Transverse colon (tissue), 4 donors: Measurements from ENCODE around the gene ADK. TPM values are rescaled to one million over a fixed set of nuclear protein-coding genes. Genes with fewer than 3 reads are reported as not detected.

Experiments
- DNase-seq: peaks from one replicate; pipeline ENCODE4 v3.0.0-alpha.2; 2019
- H3K27ac ChIP-seq, 4 donors: fragments of 200-600 bp; sonication (generic); 2 replicates each; pipeline ENCODE4 v1.5.1; 2016 to 2018; ENCODE audit warnings: inconsistent platforms in 4 of 4
- H3K27me3 ChIP-seq: fragments of 200-600 bp; sonication (generic); 2 replicates; pipeline ENCODE4 v1.5.1; 2017; ENCODE audit warnings: inconsistent platforms
- H3K36me3 ChIP-seq, 4 donors: fragments of 200-600 bp; sonication (generic); 2 replicates each; pipeline ENCODE4 v1.5.1; 2017 to 2019; ENCODE audit warnings: inconsistent platforms in 4 of 4
- H3K4me1 ChIP-seq, 4 donors: fragments of 200-600 bp; sonication (generic); 2 replicates each; pipeline ENCODE4 v1.5.1; 2017 to 2020; ENCODE audit warnings: inconsistent platforms in 4 of 4
- H3K4me3 ChIP-seq, 4 donors: fragments of 200-600 bp; sonication (generic); 1 replicate in 1 of 4; 2 replicates in 3 of 4; pipeline versions ENCODE4 v1.5.1 to v1.6.1; 2017 to 2019; ENCODE audit warnings: inconsistent platforms in 4 of 4
- H3K9me3 ChIP-seq, 2 donors: fragments of 200-600 bp; sonication (generic); 2 replicates each; pipeline ENCODE4 v1.5.1; 2017 to 2019; ENCODE audit warnings: inconsistent platforms in 2 of 2
- CTCF ChIP-seq, 5 experiments: fragments of 200-600 bp in 3 of 5; fragments of 450-650 bp in 2 of 5; sonication (generic) in 3 of 5; IDR thresholded peaks; 1 replicate in 2 of 5; 2 replicates in 3 of 5; pipeline ENCODE4 v1.5.1; 2016 to 2017; ENCODE audit warnings: antibody characterized with exemption in 5 of 5, inconsistent platforms in 3 of 5, mild to moderate bottlenecking in 2 of 5, moderate library complexity in 1 of 5
- EP300 ChIP-seq: sonication (generic); formaldehyde crosslinking; IDR thresholded peaks from one replicate; pipeline ENCODE4 v1.6.1; 2017; ENCODE audit warnings: antibody characterized with exemption, low read depth
- POLR2A ChIP-seq: fragments of 450-650 bp; IDR thresholded peaks from one replicate; pipeline ENCODE4 v1.6.1; 2016; ENCODE audit warnings: antibody characterized with exemption, mild to moderate bottlenecking, moderate library complexity
- POLR2AphosphoS5 ChIP-seq, 3 donors: sonication (generic); formaldehyde crosslinking; IDR thresholded peaks; one replicate each; pipeline ENCODE4 v1.6.1; 2016; ENCODE audit warnings: antibody characterized with exemption in 3 of 3
- WGBS, 2 donors: methylation state at CpG; one replicate each; pipeline ENCODE4 v1.1.5; 2018; ENCODE audit warnings: low coverage in 1 of 2; 5-methylcytosine and 5-hydroxymethylcytosine counted together
- in situ Hi-C, 4 donors: fragments of 200-750 bp; cut with MboI; loops; one replicate each; pipeline versions ENCODE4 v1.15.0 to v1.15.1; 2017; ENCODE audit warnings: low sequenced_read_pairs in 3 of 4, low pct_ligation_motif_present in 1 of 4, low pct_unique_long_range_greater_than_20kb in 1 of 4
- intact Hi-C: fragments of 100-400 bp; cut with DNase I; formaldehyde crosslinking; loops from one replicate; pipeline ENCODE4 v1.15.1; 2023; ENCODE audit warnings: low total_unique reads
- total RNA-seq, 4 donors: library from RNA; depleted of rRNA; stranded (reverse); fragments of >200 nt; gene quantifications; one replicate each; pipeline ENCODE4 v1.1.0, GENCODE V29; 2016

ADK gene
- total RNA-seq, 4 donors from 2014 or later: 6.8 to 25.2 (median 14.8) TPM

- Histone ChIP-seq H3K27ac (no peak overlapping the region), H3K36me3 (no peaks in the 10 kb centered on the region), H3K9me3 (no peaks in the 10 kb centered on the region), H3K4me1 (no peaks in the 10 kb centered on the region), H3K4me3 (no peak overlapping the region), H3K27me3 (no peaks in the 10 kb centered on the region)
- intact Hi-C loops: no loop called here
- TF ChIP-seq POLR2AphosphoS5 (IDR thresholded peaks at IDR 0.05): no peak
- no peak for TF ChIP-seq EP300
- TF ChIP-seq CTCF (IDR thresholded peaks at IDR 0.05): no peak
- TF ChIP-seq POLR2A: no peak
- no peak for DNase-seq
- in situ Hi-C loops: no loop called here
- WGBS, 2 donors: 43% methylated on average over 1 of the region's 1 CpG; no CpG with 5 or more reads in 1 of the 2 donors
Observed at GRCh38 chr10:74167443-74167842, 16.4 kb downstream of the ADK start.

- in situ Hi-C loops: no loop called here
- 93 to 96% methylated on average over 2 of the region's 2 CpGs for WGBS, 2 donors
- intact Hi-C loops: no loop called here
Observed at GRCh38 chr10:74171625-74172024, 20.6 kb downstream of the ADK start.

GRCh38 chr10:74174521-74174920 is 23.5 kb downstream of the ADK start:
- no peak overlapping the region for H3K4me3 ChIP-seq
- H3K27ac ChIP-seq: peak overlapping the region; percentile 20 to 92 (median 60)
- DNase-seq: no peak
- no peak for TF ChIP-seq POLR2AphosphoS5 (IDR thresholded peaks at IDR 0.05)
- TF ChIP-seq EP300: no peak
- no peak for TF ChIP-seq CTCF (IDR thresholded peaks at IDR 0.05)
- TF ChIP-seq POLR2A: no peak
- H3K27me3 ChIP-seq: no peaks in the 10 kb centered on the region
- H3K4me1 ChIP-seq: peaks cover 0 to 35% (median 15%) of the 10 kb centered on the region in 4 donors
- no peaks in the 10 kb centered on the region for H3K36me3 ChIP-seq
- intact Hi-C loops: no loop called here
- no peaks in the 10 kb centered on the region for H3K9me3 ChIP-seq
- in situ Hi-C loops: no loop called here
- 7 to 37% methylated on average over 2 to 3 of the region's 3 CpGs for WGBS, 2 donors

More at GRCh38 chr10:74171625-74172024, 20.6 kb downstream of the ADK start:
- DNase-seq: no peak
- Histone ChIP-seq H3K4me3 (no peak overlapping the region), H3K9me3 (no peaks in the 10 kb centered on the region), H3K27ac (no peak overlapping the region), H3K36me3 (no peaks in the 10 kb centered on the region), H3K4me1 (peaks cover 0 to 20% (median 10%) of the 10 kb centered on the region in 4 donors), H3K27me3 (no peaks in the 10 kb centered on the region)
- TF ChIP-seq POLR2A (no peak), CTCF (IDR thresholded peaks at IDR 0.05) (no peak), EP300 (no peak), POLR2AphosphoS5 (IDR thresholded peaks at IDR 0.05) (no peak)

GRCh38 chr10:74175510-74176379 is 24.7 kb downstream of the ADK start:
- Histone ChIP-seq H3K4me1 (peaks cover 0 to 35% (median 15%) of the 10 kb centered on the region in 4 donors), H3K9me3 (no peaks in the 10 kb centered on the region), H3K27ac (peak overlapping the region; percentile 87 to 92 (median 90)), H3K27me3 (no peaks in the 10 kb centered on the region), H3K36me3 (no peaks in the 10 kb centered on the region), H3K4me3 (peak overlapping the region; percentile 58 to 74 (median 65))
- no peak for TF ChIP-seq CTCF (IDR thresholded peaks at IDR 0.05)
- TF ChIP-seq POLR2A: no peak
- no peak for DNase-seq
- intact Hi-C loops (no loop called here), in situ Hi-C loops (no loop called here)
- 24 to 25% methylated on average over 7 to 10 of the region's 10 CpGs for WGBS, 2 donors
